ENCODE data around the gene ZBTB20. TPM values are rescaled to one million over a fixed set of nuclear protein-coding genes. Genes with fewer than 3 reads are reported as not detected.

The ZBTB20 gene
- total and polyA plus RNA-seq, 4 donors, result 0.69 to 128 (median 51.7) TPM

DNA sequence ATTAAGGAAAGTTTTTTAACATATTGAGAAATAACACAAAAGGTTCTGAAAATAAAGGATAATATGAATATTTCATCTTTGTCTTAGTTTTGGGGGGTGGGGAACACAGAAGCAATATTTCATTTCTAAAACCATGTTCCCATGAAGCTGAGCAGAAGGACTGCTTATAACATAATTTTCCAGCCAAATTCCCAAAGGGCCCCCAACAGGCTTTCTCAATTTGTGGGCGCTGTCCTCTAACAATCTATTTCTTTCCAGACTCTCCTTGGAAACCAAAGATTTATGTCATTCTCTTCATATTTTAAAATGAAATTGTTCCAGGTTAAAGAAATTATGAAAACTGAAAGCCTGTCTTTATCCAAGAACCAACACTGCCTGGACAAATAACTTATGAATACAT lies 273.5 kb downstream of the ZBTB20 start:
- ATAC-seq (ENCODE audit: low FRiP score), result no peak
- no peak for DNase-seq
- Histone ChIP-seq H3K27ac (ENCODE audit: low read depth in 1 of 2, low read length in 2 of 2) (no peak overlapping the region), H3K4me3 (ENCODE audit: low read length in 2 of 2) (no peak overlapping the region), H3K4me1 (ENCODE audit: control insufficient read depth in 1 of 2, insufficient read depth in 2 of 2, low read length in 2 of 2) (peaks cover 0 to 4% of the 10 kb centered on the region in 2 donors), H3K36me3 (ENCODE audit: control insufficient read depth in 1 of 2, insufficient read depth in 2 of 2, low read length in 1 of 2) (no peaks in the 10 kb centered on the region), H3K27me3 (ENCODE audit: control insufficient read depth in 1 of 2, insufficient read depth in 2 of 2, low read length in 1 of 2) (no peaks in the 10 kb centered on the region), H3K9me3 (ENCODE audit: control insufficient read depth, low read length) (no peaks in the 10 kb centered on the region)
- intact Hi-C loops (cut with DNase I), result no loop called here
- WGBS, 2 donors, result 85 to 88% methylated on average over 1 of the region's 1 CpG

DNA sequence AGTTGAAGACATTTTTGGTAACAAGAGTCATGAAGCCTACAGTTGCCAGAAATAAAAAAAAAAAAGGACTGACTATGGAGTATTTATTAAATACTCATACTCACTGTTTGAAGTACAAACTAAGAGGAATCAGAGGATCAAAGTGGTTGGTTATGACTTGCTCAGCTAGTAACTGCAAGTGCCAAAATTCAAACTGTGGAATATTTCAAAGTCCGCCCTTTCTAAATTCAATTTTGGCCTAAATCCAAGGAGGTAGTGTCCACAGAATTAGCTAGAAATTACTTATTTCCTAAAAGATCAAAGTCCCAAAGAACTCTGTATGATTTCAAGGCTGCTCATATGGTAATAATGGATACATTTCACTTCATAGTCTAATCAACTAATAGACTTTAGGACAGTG lies 274.5 kb downstream of the ZBTB20 start:
- H3K9me3 ChIP-seq (ENCODE audit: control insufficient read depth, low read length), result no peaks in the 10 kb centered on the region
- H3K27me3 ChIP-seq (ENCODE audit: control insufficient read depth in 1 of 2, insufficient read depth in 2 of 2, low read length in 1 of 2), result no peaks in the 10 kb centered on the region
- DNase-seq (no peak), ATAC-seq (ENCODE audit: low FRiP score) (no peak)
- peaks cover 0 to 4% of the 10 kb centered on the region in 2 donors for H3K4me1 ChIP-seq (ENCODE audit: control insufficient read depth in 1 of 2, insufficient read depth in 2 of 2, low read length in 2 of 2)
- no peak overlapping the region for H3K4me3 ChIP-seq (ENCODE audit: low read length in 2 of 2)
- intact Hi-C loops (cut with DNase I), result no loop called here
- no peaks in the 10 kb centered on the region for H3K36me3 ChIP-seq (ENCODE audit: control insufficient read depth in 1 of 2, insufficient read depth in 2 of 2, low read length in 1 of 2)
- H3K27ac ChIP-seq (ENCODE audit: low read depth in 1 of 2, low read length in 2 of 2), result no peak overlapping the region
- 28 to 31% methylated on average over 1 of the region's 1 CpG for WGBS, 2 donors

GRCh38 chr3:114872050-114872449 lies 275.0 kb downstream of the ZBTB20 start:
- peaks cover 0 to 4% of the 10 kb centered on the region in 2 donors for H3K4me1 ChIP-seq (ENCODE audit: control insufficient read depth in 1 of 2, insufficient read depth in 2 of 2, low read length in 2 of 2)
- no peak overlapping the region for H3K4me3 ChIP-seq (ENCODE audit: low read length in 2 of 2)
- H3K36me3 ChIP-seq (ENCODE audit: control insufficient read depth in 1 of 2, insufficient read depth in 2 of 2, low read length in 1 of 2), result no peaks in the 10 kb centered on the region
- DNase-seq (no peak), ATAC-seq (ENCODE audit: low FRiP score) (no peak)
- H3K27me3 ChIP-seq (ENCODE audit: control insufficient read depth in 1 of 2, insufficient read depth in 2 of 2, low read length in 1 of 2), result no peaks in the 10 kb centered on the region
- 92 to 94% methylated on average over 1 of the region's 1 CpG for WGBS, 2 donors
- no peaks in the 10 kb centered on the region for H3K9me3 ChIP-seq (ENCODE audit: control insufficient read depth, low read length)
- intact Hi-C loops (cut with DNase I), result no loop called here
- H3K27ac ChIP-seq (ENCODE audit: low read depth in 1 of 2, low read length in 2 of 2), result no peak overlapping the region

GRCh38 chr3:114867835-114868503 lies 279.1 kb downstream of the ZBTB20 start:
- no peaks in the 10 kb centered on the region for H3K36me3 ChIP-seq (ENCODE audit: control insufficient read depth in 1 of 2, insufficient read depth in 2 of 2, low read length in 1 of 2)
- H3K9me3 ChIP-seq (ENCODE audit: control insufficient read depth, low read length), result no peaks in the 10 kb centered on the region
- intact Hi-C loops (cut with DNase I), result no loop called here
- ATAC-seq (ENCODE audit: low FRiP score), result no peak
- 86 to 91% methylated on average over 4 of the region's 4 CpGs for WGBS, 2 donors
- H3K27me3 ChIP-seq (ENCODE audit: control insufficient read depth in 1 of 2, insufficient read depth in 2 of 2, low read length in 1 of 2), result no peaks in the 10 kb centered on the region
- no peak overlapping the region for H3K27ac ChIP-seq (ENCODE audit: low read depth in 1 of 2, low read length in 2 of 2)
- H3K4me3 ChIP-seq (ENCODE audit: low read length in 2 of 2), result no peak overlapping the region
- no peak for DNase-seq
- peaks cover 0 to 8% of the 10 kb centered on the region in 2 donors for H3K4me1 ChIP-seq (ENCODE audit: control insufficient read depth in 1 of 2, insufficient read depth in 2 of 2, low read length in 2 of 2)

DNA sequence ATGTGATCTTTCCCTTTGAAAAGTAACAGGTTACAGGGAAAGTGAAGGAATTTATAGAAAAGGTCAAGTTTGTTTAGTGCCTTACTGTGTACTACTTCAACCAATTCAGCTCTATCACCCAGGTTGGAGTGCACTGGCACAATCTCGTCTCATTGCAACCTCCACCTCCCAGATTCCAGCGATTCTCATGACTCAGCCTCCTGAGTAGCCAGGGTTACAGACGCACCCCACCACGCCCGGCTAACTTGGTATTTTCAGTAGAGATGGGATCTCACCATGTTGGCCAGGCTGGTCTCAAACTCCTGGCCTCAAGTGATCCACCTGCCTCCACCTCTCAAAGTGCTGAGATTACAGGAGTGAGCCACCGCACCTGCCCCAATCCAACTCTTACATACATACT lies 279.7 kb downstream of the ZBTB20 start:
- intact Hi-C loops (cut with DNase I), result no loop called here
- WGBS, 2 donors, result 96 to 98% methylated on average over 6 of the region's 6 CpGs
- no peaks in the 10 kb centered on the region for H3K27me3 ChIP-seq (ENCODE audit: control insufficient read depth in 1 of 2, insufficient read depth in 2 of 2, low read length in 1 of 2)
- DNase-seq (no peak), ATAC-seq (ENCODE audit: low FRiP score) (no peak)
- no peak overlapping the region for H3K4me3 ChIP-seq (ENCODE audit: low read length in 2 of 2)
- no peak overlapping the region for H3K27ac ChIP-seq (ENCODE audit: low read depth in 1 of 2, low read length in 2 of 2)
- no peaks in the 10 kb centered on the region for H3K9me3 ChIP-seq (ENCODE audit: control insufficient read depth, low read length)
- no peaks in the 10 kb centered on the region for H3K36me3 ChIP-seq (ENCODE audit: control insufficient read depth in 1 of 2, insufficient read depth in 2 of 2, low read length in 1 of 2)
- H3K4me1 ChIP-seq (ENCODE audit: control insufficient read depth in 1 of 2, insufficient read depth in 2 of 2, low read length in 2 of 2), result peaks cover 0 to 8% of the 10 kb centered on the region in 2 donors

- Histone ChIP-seq H3K4me1 (ENCODE audit: control insufficient read depth in 1 of 2, insufficient read depth in 2 of 2, low read length in 2 of 2) (peaks cover 0 to 4% of the 10 kb centered on the region in 2 donors), H3K9me3 (ENCODE audit: control insufficient read depth, low read length) (no peaks in the 10 kb centered on the region), H3K4me3 (ENCODE audit: low read length in 2 of 2) (no peak overlapping the region), H3K27me3 (ENCODE audit: control insufficient read depth in 1 of 2, insufficient read depth in 2 of 2, low read length in 1 of 2) (no peaks in the 10 kb centered on the region), H3K36me3 (ENCODE audit: control insufficient read depth in 1 of 2, insufficient read depth in 2 of 2, low read length in 1 of 2) (no peaks in the 10 kb centered on the region), H3K27ac (ENCODE audit: low read depth in 1 of 2, low read length in 2 of 2) (no peak overlapping the region)
- ATAC-seq (ENCODE audit: low FRiP score) (no peak), DNase-seq (no peak)
- intact Hi-C loops (cut with DNase I), result no loop called here
Observed at GRCh38 chr3:114866430-114866829, 280.7 kb downstream of the ZBTB20 start.

DNA sequence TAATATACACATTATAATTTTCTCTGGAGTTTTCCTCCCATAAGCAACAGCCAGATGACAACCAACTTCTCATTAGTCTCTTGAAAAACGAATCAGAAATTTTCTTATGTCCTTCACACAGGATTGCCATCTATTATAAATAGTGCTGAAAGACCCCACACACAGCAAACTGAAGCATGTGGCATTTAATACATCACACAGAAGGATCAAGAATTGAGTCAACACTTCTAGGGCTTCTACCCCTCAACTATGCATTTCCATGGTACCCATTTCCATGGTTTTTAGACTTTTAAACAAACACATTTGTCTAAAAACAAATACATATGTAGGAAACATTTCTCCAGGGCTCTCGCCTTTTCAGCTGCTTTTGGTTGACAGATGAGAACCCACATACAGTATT lies 282.1 kb downstream of the ZBTB20 start:
- no peaks in the 10 kb centered on the region for H3K27me3 ChIP-seq (ENCODE audit: control insufficient read depth in 1 of 2, insufficient read depth in 2 of 2, low read length in 1 of 2)
- intact Hi-C loops (cut with DNase I), result no loop called here
- H3K36me3 ChIP-seq (ENCODE audit: control insufficient read depth in 1 of 2, insufficient read depth in 2 of 2, low read length in 1 of 2), result no peaks in the 10 kb centered on the region
- H3K9me3 ChIP-seq (ENCODE audit: control insufficient read depth, low read length), result no peaks in the 10 kb centered on the region
- no peak overlapping the region for H3K4me3 ChIP-seq (ENCODE audit: low read length in 2 of 2)
- 86 to 92% methylated on average over 2 of the region's 2 CpGs for WGBS, 2 donors
- DNase-seq, result no peak
- ATAC-seq (ENCODE audit: low FRiP score), result no peak
- H3K27ac ChIP-seq (ENCODE audit: low read depth in 1 of 2, low read length in 2 of 2), result no peak overlapping the region
- peaks cover 0 to 4% of the 10 kb centered on the region in 2 donors for H3K4me1 ChIP-seq (ENCODE audit: control insufficient read depth in 1 of 2, insufficient read depth in 2 of 2, low read length in 2 of 2)

GRCh38 chr3:114863848-114864247 lies 283.2 kb downstream of the ZBTB20 start:
- peaks cover 0 to 4% of the 10 kb centered on the region in 2 donors for H3K4me1 ChIP-seq (ENCODE audit: control insufficient read depth in 1 of 2, insufficient read depth in 2 of 2, low read length in 2 of 2)
- no peak for DNase-seq
- ATAC-seq (ENCODE audit: low FRiP score), result no peak
- H3K27ac ChIP-seq (ENCODE audit: low read depth in 1 of 2, low read length in 2 of 2), result no peak overlapping the region
- WGBS, 2 donors, result 38 to 40% methylated on average over 1 of the region's 1 CpG
- no peaks in the 10 kb centered on the region for H3K27me3 ChIP-seq (ENCODE audit: control insufficient read depth in 1 of 2, insufficient read depth in 2 of 2, low read length in 1 of 2)
- intact Hi-C loops (cut with DNase I), result no loop called here
- no peak overlapping the region for H3K4me3 ChIP-seq (ENCODE audit: low read length in 2 of 2)
- no peaks in the 10 kb centered on the region for H3K36me3 ChIP-seq (ENCODE audit: control insufficient read depth in 1 of 2, insufficient read depth in 2 of 2, low read length in 1 of 2)
- H3K9me3 ChIP-seq (ENCODE audit: control insufficient read depth, low read length), result no peaks in the 10 kb centered on the region

DNA sequence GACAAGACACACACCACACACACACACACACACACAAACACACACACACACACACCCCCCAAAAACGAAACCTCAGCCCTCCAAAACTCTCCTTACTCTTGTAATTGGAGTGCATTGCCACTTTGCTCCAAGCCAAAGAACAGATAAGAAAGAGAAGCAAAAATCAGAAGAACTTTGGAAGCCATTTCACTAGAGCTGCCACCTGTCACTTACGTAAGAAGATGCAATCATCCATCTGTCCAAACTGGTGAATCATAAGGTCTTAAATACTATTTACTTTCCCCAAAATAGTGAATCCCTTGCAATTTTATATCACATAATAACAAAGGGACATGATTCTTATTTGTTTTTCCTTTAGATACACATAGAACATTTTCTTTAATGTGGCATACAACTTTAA lies 285.4 kb downstream of the ZBTB20 start:
- H3K27me3 ChIP-seq (ENCODE audit: control insufficient read depth in 1 of 2, insufficient read depth in 2 of 2, low read length in 1 of 2), result no peaks in the 10 kb centered on the region
- H3K27ac ChIP-seq (ENCODE audit: low read depth in 1 of 2, low read length in 2 of 2), result no peak overlapping the region
- DNase-seq, result no peak
- peaks cover 0 to 4% of the 10 kb centered on the region in 2 donors for H3K4me1 ChIP-seq (ENCODE audit: control insufficient read depth in 1 of 2, insufficient read depth in 2 of 2, low read length in 2 of 2)
- no peaks in the 10 kb centered on the region for H3K36me3 ChIP-seq (ENCODE audit: control insufficient read depth in 1 of 2, insufficient read depth in 2 of 2, low read length in 1 of 2)
- 67 to 74% methylated on average over 2 of the region's 2 CpGs for WGBS, 2 donors
- no peak for ATAC-seq (ENCODE audit: low FRiP score)
- H3K4me3 ChIP-seq (ENCODE audit: low read length in 2 of 2), result no peak overlapping the region
- intact Hi-C loops (cut with DNase I), result no loop called here
- no peaks in the 10 kb centered on the region for H3K9me3 ChIP-seq (ENCODE audit: control insufficient read depth, low read length)

Data from aorta (tissue), 5 donors.